Measurements from ENCODE around the gene CCDC167. TPM values are rescaled to one million over a fixed set of nuclear protein-coding genes. Genes with fewer than 3 reads are reported as not detected.

Gene CCDC167
- total RNA-seq, 1 experiment from 2014 or later = 31.9 TPM

GRCh38 chr6:37540029-37540352 is 40.3 kb upstream of the CCDC167 start:
- Mint-ChIP-seq H3K27ac (no peak overlapping the region), H3K27me3 (ENCODE audit: low read depth) (peaks cover 62% of the 10 kb centered on the region), H3K4me1 (peaks cover 16 to 39% of the 10 kb centered on the region in 2 experiments), H3K4me3 (no peak overlapping the region), H3K36me3 (ENCODE audit: insufficient read depth in 1 of 3, low read depth in 3 of 3) (no peaks in the 10 kb centered on the region), H3K9me3 (no peaks in the 10 kb centered on the region; a peak in 2 of 5 replicates)
- Histone ChIP-seq H3K27me3 (ENCODE audit: insufficient read depth, low read length) (peaks cover 20% of the 10 kb centered on the region; the same call in 1 of the 2 replicates), H3T11ph (ENCODE audit: low read length) (no peak overlapping the region), H4K91ac (ENCODE audit: insufficient read length, low read depth, low read length) (no peak overlapping the region), H2BK20ac (ENCODE audit: low read depth, low read length, poor library complexity, severe bottlenecking) (no peak overlapping the region), H3K27ac (ENCODE audit: insufficient read length, low read depth, low read length) (no peak overlapping the region), H3K18ac (ENCODE audit: insufficient read length, low read depth, low read length) (no peak overlapping the region), H3K4ac (ENCODE audit: low read depth, low read length) (no peak overlapping the region), H2BK15ac (ENCODE audit: low read depth, low read length) (no peak overlapping the region), H2BK120ac (ENCODE audit: low read depth, low read length, poor library complexity, severe bottlenecking) (no peak overlapping the region), H3K79me1 (ENCODE audit: insufficient read depth, low read depth, low read length, poor library complexity, severe bottlenecking) (no peaks in the 10 kb centered on the region), H3K56ac (ENCODE audit: insufficient read length, low read depth, low read length) (no peak overlapping the region), H2AK5ac (ENCODE audit: insufficient read length, low read length) (no peak overlapping the region), H3K14ac (ENCODE audit: insufficient read depth, low read length) (no peak overlapping the region), H3K79me2 (ENCODE audit: insufficient read depth, low read length) (no peaks in the 10 kb centered on the region), H2BK12ac (ENCODE audit: insufficient read length, low read depth, low read length) (no peak overlapping the region), H4K5ac (ENCODE audit: insufficient read length, low read depth, low read length) (no peak overlapping the region), H3K4me1 (ENCODE audit: insufficient read depth, low read length) (no peaks in the 10 kb centered on the region), H2AFZ (ENCODE audit: low read length) (no peak overlapping the region), H3K4me2 (ENCODE audit: insufficient read depth, insufficient read length, low read length) (no peak overlapping the region), H2BK5ac (ENCODE audit: insufficient read length, low read length) (no peak overlapping the region), H3K23me2 (ENCODE audit: insufficient read length, low read depth, low read length, poor library complexity, severe bottlenecking) (peaks cover 15% of the 10 kb centered on the region), H4K20me1 (ENCODE audit: control insufficient read depth, insufficient read depth, insufficient read length) (no peaks in the 10 kb centered on the region), H3K23ac (ENCODE audit: insufficient read length, low read depth, low read length) (no peak overlapping the region), H3K9me3 (ENCODE audit: control insufficient read depth, low read depth, low read length) (no peaks in the 10 kb centered on the region), H3K9ac (ENCODE audit: extremely low read depth, insufficient read length, low read length) (no peak overlapping the region), H4K8ac (replicated peaks; ENCODE audit: insufficient read length, low read depth, low read length) (no peak overlapping the region)
- DNase-seq = no peak
- WGBS (ENCODE audit: extremely low coverage, insufficient read length, low lambda C conversion rate) = no CpG with 5 or more reads among the region's 4 CpGs
- TF ChIP-seq CTCF (conservative IDR thresholded peaks at IDR 0.05) = no peak
